ENCODE data around the gene PEAK1. TPM values are rescaled to one million over a fixed set of nuclear protein-coding genes. Genes with fewer than 3 reads are reported as not detected.

The PEAK1 gene
- total RNA-seq, 1 experiment from 2014 or later = 18.4 TPM

DNA sequence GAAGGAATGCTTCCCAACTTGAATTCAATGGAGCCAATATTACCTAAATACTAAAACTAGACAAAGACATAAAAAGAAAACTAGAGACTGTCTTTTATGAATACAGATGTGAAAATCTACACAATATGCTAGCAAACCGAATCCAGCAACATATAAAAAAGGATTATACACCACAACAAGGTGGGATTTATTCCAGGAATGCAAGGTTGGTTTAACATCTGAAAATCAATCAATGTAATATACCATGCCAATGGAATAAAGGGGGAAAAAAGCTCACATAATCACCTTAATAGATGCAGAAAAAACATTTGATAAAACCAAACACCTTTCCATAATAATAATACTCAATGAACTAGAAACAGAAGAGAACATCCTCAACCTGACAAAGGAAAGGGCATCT is 279.7 kb downstream of the PEAK1 start:
- BruUV-seq (replicated peaks) = no TSS peak
- ChIA-PET POLR2A (no interaction called here), CTCF (no interaction called here)
- Histone ChIP-seq H3K36me3 (ENCODE audit: control insufficient read depth, insufficient read depth, low read length) (no peaks in the 10 kb centered on the region), H3K9me3 (peaks cover 18% of the 10 kb centered on the region), H3K4me3 (ENCODE audit: low read depth, low read length) (no peak overlapping the region), H3K27me3 (replicated peaks; ENCODE audit: control insufficient read depth, insufficient read depth, low read length) (no peaks in the 10 kb centered on the region), H3K4me1 (peaks cover 27% of the 10 kb centered on the region)
- Mint-ChIP-seq H3K27ac (ENCODE audit: unreplicated experiment) (no peak overlapping the region), H3K27me3 (ENCODE audit: insufficient read depth, unreplicated experiment) (no peaks in the 10 kb centered on the region), H3K36me3 (ENCODE audit: insufficient read depth, unreplicated experiment) (peaks cover 21% of the 10 kb centered on the region), H3K9me3 (ENCODE audit: unreplicated experiment) (peaks cover 32% of the 10 kb centered on the region), H3K4me3 (ENCODE audit: unreplicated experiment) (no peak overlapping the region), H3K4me1 (ENCODE audit: low read depth, unreplicated experiment) (peaks cover 20% of the 10 kb centered on the region)
- DNase-seq = no peak
- intact Hi-C loops (cut with micrococcal nuclease; ENCODE audit: unreplicated experiment) = no loop called here
- TF ChIP-seq, protein P1, sequence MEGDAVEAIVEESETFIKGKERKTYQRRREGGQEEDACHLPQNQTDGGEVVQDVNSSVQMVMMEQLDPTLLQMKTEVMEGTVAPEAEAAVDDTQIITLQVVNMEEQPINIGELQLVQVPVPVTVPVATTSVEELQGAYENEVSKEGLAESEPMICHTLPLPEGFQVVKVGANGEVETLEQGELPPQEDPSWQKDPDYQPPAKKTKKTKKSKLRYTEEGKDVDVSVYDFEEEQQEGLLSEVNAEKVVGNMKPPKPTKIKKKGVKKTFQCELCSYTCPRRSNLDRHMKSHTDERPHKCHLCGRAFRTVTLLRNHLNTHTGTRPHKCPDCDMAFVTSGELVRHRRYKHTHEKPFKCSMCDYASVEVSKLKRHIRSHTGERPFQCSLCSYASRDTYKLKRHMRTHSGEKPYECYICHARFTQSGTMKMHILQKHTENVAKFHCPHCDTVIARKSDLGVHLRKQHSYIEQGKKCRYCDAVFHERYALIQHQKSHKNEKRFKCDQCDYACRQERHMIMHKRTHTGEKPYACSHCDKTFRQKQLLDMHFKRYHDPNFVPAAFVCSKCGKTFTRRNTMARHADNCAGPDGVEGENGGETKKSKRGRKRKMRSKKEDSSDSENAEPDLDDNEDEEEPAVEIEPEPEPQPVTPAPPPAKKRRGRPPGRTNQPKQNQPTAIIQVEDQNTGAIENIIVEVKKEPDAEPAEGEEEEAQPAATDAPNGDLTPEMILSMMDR (IDR thresholded peaks at IDR 0.05; ENCODE audit: insufficient read depth in 1 of 2, low read depth in 1 of 2, low read length in 1 of 2, severe bottlenecking in 1 of 2, unreplicated experiment in 1 of 2) = no peak

DNA sequence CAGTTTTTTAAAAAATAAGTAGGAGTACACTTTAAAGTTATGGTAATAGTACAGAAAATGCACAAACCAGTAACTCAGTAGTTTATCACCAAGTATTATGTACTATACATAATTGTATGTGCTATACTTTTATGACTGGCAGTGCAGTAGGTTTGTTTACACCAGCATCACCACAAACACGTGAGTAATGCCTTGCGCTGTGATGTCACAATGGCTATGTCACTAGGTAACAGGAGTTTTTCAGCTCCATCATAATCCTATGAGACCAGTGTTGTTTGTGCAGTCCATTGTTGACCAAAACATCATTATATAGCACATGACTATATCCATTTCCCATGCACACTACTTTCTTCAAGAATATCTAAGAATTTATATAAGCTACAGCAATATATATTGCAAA is 280.6 kb downstream of the PEAK1 start:
- Mint-ChIP-seq H3K4me1 (ENCODE audit: low read depth, unreplicated experiment) (peaks cover 17% of the 10 kb centered on the region), H3K4me3 (ENCODE audit: unreplicated experiment) (no peak overlapping the region), H3K27ac (ENCODE audit: unreplicated experiment) (no peak overlapping the region), H3K27me3 (ENCODE audit: insufficient read depth, unreplicated experiment) (no peaks in the 10 kb centered on the region), H3K9me3 (ENCODE audit: unreplicated experiment) (peaks cover 32% of the 10 kb centered on the region), H3K36me3 (ENCODE audit: insufficient read depth, unreplicated experiment) (peaks cover 21% of the 10 kb centered on the region)
- POLR2A ChIA-PET = no interaction called here
- DNase-seq = no peak
- CTCF ChIA-PET = no interaction called here
- no TSS peak for BruUV-seq (replicated peaks)
- Histone ChIP-seq H3K4me3 (ENCODE audit: low read depth, low read length) (no peak overlapping the region), H3K36me3 (ENCODE audit: control insufficient read depth, insufficient read depth, low read length) (no peaks in the 10 kb centered on the region), H3K9me3 (peaks cover 18% of the 10 kb centered on the region), H3K27me3 (replicated peaks; ENCODE audit: control insufficient read depth, insufficient read depth, low read length) (no peaks in the 10 kb centered on the region), H3K4me1 (peaks cover 17% of the 10 kb centered on the region)
- TF ChIP-seq, protein P1 (IDR thresholded peaks at IDR 0.05; ENCODE audit: insufficient read depth in 1 of 2, low read depth in 1 of 2, low read length in 1 of 2, severe bottlenecking in 1 of 2, unreplicated experiment in 1 of 2) = no peak
- intact Hi-C loops (cut with micrococcal nuclease; ENCODE audit: unreplicated experiment) = no loop called here

DNA sequence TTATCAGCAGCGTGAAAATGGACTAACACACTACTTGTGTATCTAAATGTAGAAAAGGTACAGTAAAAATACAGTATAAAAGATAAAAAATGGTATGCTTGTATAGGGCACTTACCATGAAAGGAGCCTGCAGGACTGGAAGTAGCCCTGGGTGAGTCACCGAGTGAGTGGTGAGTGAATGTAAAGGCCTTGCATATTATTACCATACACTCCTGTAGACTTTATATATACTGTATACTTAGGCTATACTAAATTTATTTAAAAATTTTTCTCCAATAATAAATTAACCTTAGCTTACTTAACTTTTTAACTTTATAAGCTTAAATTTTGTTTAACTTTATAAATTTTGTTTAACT is 281.8 kb downstream of the PEAK1 start:
- H3K36me3 ChIP-seq (ENCODE audit: control insufficient read depth, insufficient read depth, low read length) = no peaks in the 10 kb centered on the region
- peaks cover 7% of the 10 kb centered on the region for H3K4me1 Mint-ChIP-seq (ENCODE audit: low read depth, unreplicated experiment)
- BruUV-seq (replicated peaks) = TSS peak; percentile 56
- intact Hi-C loops (cut with micrococcal nuclease; ENCODE audit: unreplicated experiment) = no loop called here
- H3K4me3 ChIP-seq (ENCODE audit: low read depth, low read length) = no peak overlapping the region
- peaks cover 15% of the 10 kb centered on the region for H3K36me3 Mint-ChIP-seq (ENCODE audit: insufficient read depth, unreplicated experiment)
- H3K27me3 Mint-ChIP-seq (ENCODE audit: insufficient read depth, unreplicated experiment) = no peaks in the 10 kb centered on the region
- H3K9me3 ChIP-seq = peaks cover 18% of the 10 kb centered on the region
- no peak for DNase-seq
- H3K9me3 Mint-ChIP-seq (ENCODE audit: unreplicated experiment) = peaks cover 20% of the 10 kb centered on the region
- peak overlapping the region; percentile 32 for H3K27ac Mint-ChIP-seq (ENCODE audit: unreplicated experiment)
- peaks cover 15% of the 10 kb centered on the region for H3K4me1 ChIP-seq
- ChIA-PET POLR2A (interaction anchor here (0.7 kb wide), 1 partner anchor 228 kb away, joined by 4 read pairs; no protein-coding TSS in a partner anchor), CTCF (no interaction called here)
- H3K4me3 Mint-ChIP-seq (ENCODE audit: unreplicated experiment) = no peak overlapping the region
- no peaks in the 10 kb centered on the region for H3K27me3 ChIP-seq (replicated peaks; ENCODE audit: control insufficient read depth, insufficient read depth, low read length)
- TF ChIP-seq, protein P1 (IDR thresholded peaks at IDR 0.05; ENCODE audit: insufficient read depth in 1 of 2, low read depth in 1 of 2, low read length in 1 of 2, severe bottlenecking in 1 of 2, unreplicated experiment in 1 of 2) = no peak
